ENCODE results near the gene CD86.

CD86 gene

DNA sequence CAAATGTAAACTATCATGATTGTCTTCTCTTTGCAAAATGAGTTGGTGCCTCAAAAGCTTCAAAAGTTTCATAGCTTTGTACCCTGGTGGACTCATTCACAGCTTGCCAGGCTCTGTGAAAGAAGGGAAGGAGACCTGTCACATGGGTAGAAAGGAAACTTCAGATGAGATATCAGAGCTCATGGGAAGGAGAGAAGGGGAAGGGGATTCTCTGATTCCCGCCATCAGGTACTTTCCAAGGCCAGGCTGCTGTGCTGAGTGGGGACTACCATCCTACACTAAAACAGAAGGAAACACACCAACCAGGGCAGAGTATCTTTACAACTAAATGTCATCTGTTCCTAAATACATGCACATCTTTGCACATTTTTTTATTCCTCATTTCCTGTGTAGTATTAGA lies 42.3 kb upstream of the CD86 start:
- no peak overlapping the region for H3K4me3 ChIP-seq
- no peaks in the 10 kb centered on the region for H3K9me3 ChIP-seq
- H3K4me1 ChIP-seq = no peaks in the 10 kb centered on the region
- DNase-seq = no peak
- TF ChIP-seq CTCF (IDR thresholded peaks at IDR 0.05) = no peak
- no peak overlapping the region for H3K27ac ChIP-seq
- no peaks in the 10 kb centered on the region for H3K36me3 ChIP-seq
- no peaks in the 10 kb centered on the region for H3K27me3 ChIP-seq
- intact Hi-C loops (cut with DNase I; ENCODE audit: low total_unique reads) = no loop called here

DNA sequence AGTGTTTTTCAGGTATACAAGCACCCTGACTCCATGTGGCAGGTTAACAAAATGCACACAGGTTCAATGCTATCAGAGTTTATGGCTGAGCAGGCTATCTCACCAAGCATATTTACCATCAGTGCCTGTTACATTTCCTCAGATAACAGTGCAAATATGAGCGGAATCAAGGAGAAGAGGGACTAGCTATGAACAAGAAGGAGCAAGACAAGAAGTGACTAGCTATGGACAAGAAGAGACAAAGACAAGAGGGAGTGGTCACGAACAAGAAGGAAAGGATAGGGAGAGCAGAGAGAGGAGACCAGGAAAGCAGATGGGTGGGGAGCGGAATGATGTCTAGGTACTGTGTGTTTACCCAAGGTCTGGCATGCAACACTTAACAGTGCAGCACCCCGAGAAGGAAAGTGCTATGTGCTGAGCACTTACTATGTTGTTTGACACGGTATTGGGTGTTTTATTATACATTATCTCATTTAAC lies 41.7 kb upstream of the CD86 start:
- no peak overlapping the region for H3K27ac ChIP-seq
- no peak for TF ChIP-seq CTCF (IDR thresholded peaks at IDR 0.05)
- H3K36me3 ChIP-seq = no peaks in the 10 kb centered on the region
- no peak overlapping the region for H3K4me3 ChIP-seq
- no peaks in the 10 kb centered on the region for H3K9me3 ChIP-seq
- H3K27me3 ChIP-seq = no peaks in the 10 kb centered on the region
- intact Hi-C loops (cut with DNase I; ENCODE audit: low total_unique reads) = no loop called here
- DNase-seq = no peak
- H3K4me1 ChIP-seq = no peaks in the 10 kb centered on the region

GRCh38 chr3:122014741-122015140 lies 40.4 kb upstream of the CD86 start:
- Histone ChIP-seq H3K4me1 (no peaks in the 10 kb centered on the region), H3K27me3 (no peaks in the 10 kb centered on the region), H3K4me3 (no peak overlapping the region), H3K36me3 (no peaks in the 10 kb centered on the region), H3K27ac (no peak overlapping the region), H3K9me3 (no peaks in the 10 kb centered on the region)
- DNase-seq = no peak
- intact Hi-C loops (cut with DNase I; ENCODE audit: low total_unique reads) = no loop called here
- no peak for TF ChIP-seq CTCF (IDR thresholded peaks at IDR 0.05)

DNA sequence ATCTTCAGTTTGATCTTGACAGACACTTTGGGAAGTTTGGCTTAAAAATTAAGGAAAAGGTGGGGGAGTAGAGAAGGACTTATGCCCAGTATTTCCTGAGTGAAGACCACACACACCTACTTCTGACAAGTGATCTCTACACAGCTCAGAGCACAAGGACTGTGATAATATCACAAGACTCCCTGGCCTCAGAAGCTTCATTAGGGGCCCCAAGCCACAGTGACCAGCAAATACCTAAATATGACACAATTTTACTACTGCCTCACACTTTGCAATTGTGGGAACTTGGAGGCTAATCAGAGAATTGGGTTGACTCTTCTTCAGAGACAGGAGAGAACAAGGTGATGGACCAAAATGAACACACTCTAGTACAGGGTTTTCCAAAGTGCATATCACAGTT lies 35.7 kb upstream of the CD86 start:
- no peak overlapping the region for H3K27ac ChIP-seq
- peaks cover 0 to 20% of the 10 kb centered on the region in 2 donors for H3K27me3 ChIP-seq
- no peak for TF ChIP-seq CTCF (IDR thresholded peaks at IDR 0.05)
- H3K36me3 ChIP-seq = no peaks in the 10 kb centered on the region
- no peak for DNase-seq
- no peaks in the 10 kb centered on the region for H3K9me3 ChIP-seq
- intact Hi-C loops (cut with DNase I; ENCODE audit: low total_unique reads) = no loop called here
- no peak overlapping the region for H3K4me3 ChIP-seq
- peaks cover 0 to 5% (median 2%) of the 10 kb centered on the region in 4 donors for H3K4me1 ChIP-seq

DNA sequence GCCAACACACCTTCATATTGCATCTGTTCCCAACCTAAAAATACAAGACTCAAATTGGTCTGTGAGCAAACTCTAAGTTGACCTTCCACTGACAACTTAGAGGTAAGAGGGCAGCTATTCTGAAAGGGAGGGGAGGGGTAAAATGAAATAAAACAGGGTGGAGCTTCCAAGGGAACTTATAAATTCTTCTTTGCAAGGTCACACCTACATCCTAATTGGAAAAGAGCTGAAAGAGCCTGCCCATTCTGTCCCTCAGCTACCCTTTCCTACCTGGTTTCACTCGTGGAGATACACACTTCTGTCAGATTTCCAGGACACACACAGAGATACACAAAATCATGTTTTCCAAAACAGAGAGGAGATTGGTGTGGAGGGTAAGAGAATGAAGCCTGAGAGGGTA lies 34.1 kb upstream of the CD86 start:
- Histone ChIP-seq H3K9me3 (no peaks in the 10 kb centered on the region), H3K4me3 (no peak overlapping the region), H3K27ac (no peak overlapping the region), H3K4me1 (peaks cover 0 to 5% (median 2%) of the 10 kb centered on the region in 4 donors), H3K27me3 (peaks cover 0 to 20% of the 10 kb centered on the region in 2 donors), H3K36me3 (no peaks in the 10 kb centered on the region)
- intact Hi-C loops (cut with DNase I; ENCODE audit: low total_unique reads) = no loop called here
- no peak for TF ChIP-seq CTCF (IDR thresholded peaks at IDR 0.05)
- no peak for DNase-seq

DNA sequence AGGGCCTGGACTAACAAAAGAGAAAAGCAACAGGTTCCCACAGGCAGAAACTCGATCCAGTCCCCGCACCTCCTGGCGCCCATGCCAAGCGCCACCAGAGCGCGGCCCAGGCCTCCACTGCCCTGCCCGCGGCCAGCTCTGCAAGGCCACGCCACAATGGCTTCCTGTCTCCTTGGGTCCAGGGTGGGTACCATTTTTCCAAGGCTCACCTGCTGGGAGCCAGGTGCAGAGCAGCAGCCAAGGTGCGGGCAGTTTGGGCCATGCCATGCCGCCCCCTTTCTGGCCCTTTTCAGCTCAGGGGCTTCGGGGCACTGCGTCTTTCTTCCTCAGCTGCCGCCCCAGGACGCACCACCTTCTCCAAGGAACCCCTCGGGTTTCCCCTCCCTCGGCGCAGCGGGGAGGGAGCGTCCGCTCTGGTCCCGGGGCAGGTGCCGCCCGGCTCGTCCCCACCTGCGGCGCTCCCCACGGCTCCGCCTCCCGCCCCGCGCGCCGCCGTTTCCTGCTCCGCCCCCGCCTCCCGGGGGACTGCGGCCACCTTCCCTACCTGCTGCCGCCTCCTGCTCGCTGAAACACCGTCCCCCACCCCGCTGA lies 33.3 kb upstream of the CD86 start, which contains the start of gene ILDR1:
ILDR1 (minus strand) TSS at position 437 of the 591 bp plus-strand sequence; CDS start at position 267, 170 bp downstream.
- H3K9me3 ChIP-seq = no peaks in the 10 kb centered on the region
- peaks cover 0 to 5% (median 2%) of the 10 kb centered on the region in 4 donors for H3K4me1 ChIP-seq
- no peak for DNase-seq
- H3K27ac ChIP-seq = no peak within 1 kb of the TSS
- no peak within 1 kb of the TSS for H3K4me3 ChIP-seq
- TF ChIP-seq CTCF (IDR thresholded peaks at IDR 0.05) = no peak
- H3K27me3 ChIP-seq = peaks cover 0 to 20% of the 10 kb centered on the region in 2 donors
- intact Hi-C loops (cut with DNase I; ENCODE audit: low total_unique reads) = no loop called here
- H3K36me3 ChIP-seq = no peaks in the 10 kb centered on the region
